Measurements from ENCODE around the gene SHANK1. TPM values are rescaled to one million over a fixed set of nuclear protein-coding genes. Genes with fewer than 3 reads are reported as not detected.

SHANK1 gene
- polyA plus RNA-seq, 4 donors: under 0.01 to 1.4 (median 0.46) TPM; not detected in 1

DNA sequence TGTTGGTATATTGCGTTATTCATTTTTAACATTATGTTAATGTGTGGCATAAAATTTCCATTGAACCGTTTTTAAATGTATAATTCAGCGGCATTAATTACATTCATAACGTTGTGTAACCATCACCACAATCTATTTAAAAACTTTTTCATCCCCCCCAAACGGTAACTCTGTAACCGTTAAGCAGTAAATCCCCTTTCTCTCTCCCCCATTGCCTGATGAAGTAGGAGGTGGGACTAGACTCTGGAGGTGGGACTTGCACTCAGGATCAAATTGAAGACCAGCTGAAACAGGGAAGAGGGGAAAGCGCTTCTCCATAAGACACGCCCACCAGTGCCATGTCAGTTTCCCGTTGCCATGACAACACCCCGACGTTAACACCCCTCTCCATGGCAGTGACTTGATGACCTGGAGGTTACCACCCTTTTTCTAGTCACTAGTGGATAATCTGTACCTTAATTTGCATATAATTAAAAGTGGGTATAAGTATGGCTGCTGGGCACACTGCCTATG, 20.4 kb upstream of the SHANK1 start:
- Histone ChIP-seq H3K27me3 (ENCODE audit: control insufficient read depth in 3 of 3, insufficient read depth in 3 of 3, low read length in 3 of 3) (peaks cover 0 to 8% (median 5%) of the 10 kb centered on the region in 3 donors), H3K4me3 (ENCODE audit: low read depth in 1 of 3, low read length in 3 of 3) (no peak overlapping the region), H3K9me3 (ENCODE audit: control insufficient read depth in 2 of 2, insufficient read depth in 1 of 2, low read depth in 1 of 2, low read length in 1 of 2) (no peaks in the 10 kb centered on the region), H3K4me1 (ENCODE audit: control insufficient read depth in 3 of 3, insufficient read depth in 2 of 3, low read depth in 1 of 3, low read length in 2 of 3) (peaks cover 0 to 4% (median 2%) of the 10 kb centered on the region in 3 donors), H3K27ac (ENCODE audit: low read depth in 1 of 3, low read length in 2 of 3) (no peak overlapping the region), H3K36me3 (ENCODE audit: control insufficient read depth in 3 of 3, insufficient read depth in 2 of 3, low read depth in 1 of 3, low read length in 3 of 3) (no peaks in the 10 kb centered on the region)
- DNase-seq: no peak
- WGBS, 3 donors: 61 to 69% (median 63%) methylated on average over 11 of the region's 11 CpGs
- FAIRE-seq: no peak

DNA sequence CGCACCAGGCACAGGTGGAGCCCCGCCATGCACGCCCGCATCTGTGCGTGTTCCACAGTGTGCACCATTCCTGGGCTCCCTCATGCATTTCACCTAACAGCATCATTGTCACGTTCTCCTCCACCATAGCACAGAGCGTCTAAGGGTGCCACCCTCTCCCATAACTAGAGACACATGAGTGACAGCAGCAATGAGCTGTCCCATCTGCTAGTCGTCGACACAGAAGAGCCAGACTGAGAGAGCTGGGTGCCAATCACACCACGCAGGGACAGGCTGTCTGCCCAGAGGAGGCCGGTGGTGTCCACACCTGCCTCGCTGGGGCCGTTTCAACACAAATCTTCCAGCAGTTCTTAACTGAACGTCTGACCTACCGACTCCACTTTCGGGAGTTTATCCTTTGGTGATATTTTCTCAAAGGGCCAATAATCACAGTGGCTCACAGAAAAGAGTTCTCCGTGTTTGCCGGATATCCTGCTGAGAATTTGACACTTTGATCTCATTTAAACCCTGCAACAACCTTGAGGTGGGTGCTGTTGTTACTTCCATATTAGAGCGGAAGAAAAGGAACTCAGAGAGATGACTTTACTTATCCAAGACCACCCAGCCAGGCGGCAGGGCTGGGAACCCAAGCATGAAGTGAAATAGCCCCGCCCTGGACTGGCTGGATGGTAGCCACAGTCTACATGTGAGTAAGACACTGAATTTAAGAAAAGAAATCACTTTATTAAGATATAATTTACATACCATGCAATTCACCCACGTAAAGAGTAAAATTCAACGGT, 19.7 kb upstream of the SHANK1 start:
- Histone ChIP-seq H3K36me3 (ENCODE audit: control insufficient read depth in 3 of 3, insufficient read depth in 2 of 3, low read depth in 1 of 3, low read length in 3 of 3) (no peaks in the 10 kb centered on the region), H3K27me3 (ENCODE audit: control insufficient read depth in 3 of 3, insufficient read depth in 3 of 3, low read length in 3 of 3) (peaks cover 0 to 8% (median 7%) of the 10 kb centered on the region in 3 donors), H3K27ac (ENCODE audit: low read depth in 1 of 3, low read length in 2 of 3) (no peak overlapping the region), H3K4me3 (ENCODE audit: low read depth in 1 of 3, low read length in 3 of 3) (no peak overlapping the region), H3K9me3 (ENCODE audit: control insufficient read depth in 2 of 2, insufficient read depth in 1 of 2, low read depth in 1 of 2, low read length in 1 of 2) (no peaks in the 10 kb centered on the region), H3K4me1 (ENCODE audit: control insufficient read depth in 3 of 3, insufficient read depth in 2 of 3, low read depth in 1 of 3, low read length in 2 of 3) (peaks cover 0 to 4% (median 2%) of the 10 kb centered on the region in 3 donors)
- FAIRE-seq: no peak
- 79 to 82% (median 81%) methylated on average over 23 of the region's 23 CpGs for WGBS, 3 donors
- DNase-seq: no peak

DNA sequence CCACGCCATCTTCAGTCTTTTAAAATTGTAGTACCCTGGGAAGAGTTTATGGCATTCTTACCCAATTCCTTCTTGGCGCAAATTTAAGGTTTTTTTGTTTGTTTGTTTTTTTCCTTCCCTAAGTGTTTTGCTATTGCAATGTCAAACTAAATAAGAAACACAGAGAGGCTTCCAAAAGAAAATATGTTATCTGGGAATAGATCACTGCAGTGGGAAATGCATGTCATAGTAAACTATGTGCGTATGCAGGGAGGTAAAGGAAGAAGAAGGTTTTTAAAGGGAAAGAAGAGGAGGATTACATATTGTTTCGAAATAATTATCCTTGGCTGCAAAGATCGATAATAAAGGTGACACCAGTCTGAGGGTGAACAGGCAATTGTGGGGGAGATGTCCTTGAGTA, 16.7 kb upstream of the SHANK1 start:
- WGBS, 3 donors: 67 to 70% (median 69%) methylated on average over 5 of the region's 5 CpGs
- H3K4me3 ChIP-seq (ENCODE audit: low read depth in 1 of 3, low read length in 3 of 3): no peak overlapping the region
- no peak for FAIRE-seq
- peaks cover 0 to 8% (median 7%) of the 10 kb centered on the region in 3 donors for H3K27me3 ChIP-seq (ENCODE audit: control insufficient read depth in 3 of 3, insufficient read depth in 3 of 3, low read length in 3 of 3)
- H3K27ac ChIP-seq (ENCODE audit: low read depth in 1 of 3, low read length in 2 of 3): no peak overlapping the region
- H3K9me3 ChIP-seq (ENCODE audit: control insufficient read depth in 2 of 2, insufficient read depth in 1 of 2, low read depth in 1 of 2, low read length in 1 of 2): no peaks in the 10 kb centered on the region
- no peaks in the 10 kb centered on the region for H3K36me3 ChIP-seq (ENCODE audit: control insufficient read depth in 3 of 3, insufficient read depth in 2 of 3, low read depth in 1 of 3, low read length in 3 of 3)
- peaks cover 0 to 4% (median 2%) of the 10 kb centered on the region in 3 donors for H3K4me1 ChIP-seq (ENCODE audit: control insufficient read depth in 3 of 3, insufficient read depth in 2 of 3, low read depth in 1 of 3, low read length in 2 of 3)
- DNase-seq: no peak

DNA sequence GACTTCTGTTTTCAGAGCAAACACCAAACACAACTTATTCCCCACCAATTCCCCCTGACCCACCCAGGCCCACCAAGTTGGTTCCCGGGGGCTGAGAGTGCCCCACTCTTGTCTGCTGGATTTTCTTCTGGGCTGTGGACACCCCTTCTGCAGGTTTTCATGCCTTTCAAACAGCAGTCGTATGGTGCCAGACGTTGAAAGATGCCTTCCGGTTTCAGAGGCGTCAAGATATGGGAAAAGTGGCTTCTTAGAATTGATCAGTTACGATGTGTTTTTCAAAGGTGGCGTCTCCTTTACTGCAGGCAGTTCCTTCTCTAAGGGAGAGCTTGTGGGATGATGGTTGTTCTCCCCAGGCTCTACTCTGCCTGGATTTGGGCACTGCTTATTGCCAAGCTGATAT, 16.3 kb upstream of the SHANK1 start:
- Histone ChIP-seq H3K4me1 (ENCODE audit: control insufficient read depth in 3 of 3, insufficient read depth in 2 of 3, low read depth in 1 of 3, low read length in 2 of 3) (no peaks in the 10 kb centered on the region), H3K27me3 (ENCODE audit: control insufficient read depth in 3 of 3, insufficient read depth in 3 of 3, low read length in 3 of 3) (peaks cover 0 to 8% (median 7%) of the 10 kb centered on the region in 3 donors), H3K36me3 (ENCODE audit: control insufficient read depth in 3 of 3, insufficient read depth in 2 of 3, low read depth in 1 of 3, low read length in 3 of 3) (no peaks in the 10 kb centered on the region), H3K9me3 (ENCODE audit: control insufficient read depth in 2 of 2, insufficient read depth in 1 of 2, low read depth in 1 of 2, low read length in 1 of 2) (no peaks in the 10 kb centered on the region), H3K4me3 (ENCODE audit: low read depth in 1 of 3, low read length in 3 of 3) (no peak overlapping the region), H3K27ac (ENCODE audit: low read depth in 1 of 3, low read length in 2 of 3) (no peak overlapping the region)
- 47 to 53% (median 49%) methylated on average over 7 of the region's 7 CpGs for WGBS, 3 donors
- DNase-seq: no peak
- no peak for FAIRE-seq

DNA sequence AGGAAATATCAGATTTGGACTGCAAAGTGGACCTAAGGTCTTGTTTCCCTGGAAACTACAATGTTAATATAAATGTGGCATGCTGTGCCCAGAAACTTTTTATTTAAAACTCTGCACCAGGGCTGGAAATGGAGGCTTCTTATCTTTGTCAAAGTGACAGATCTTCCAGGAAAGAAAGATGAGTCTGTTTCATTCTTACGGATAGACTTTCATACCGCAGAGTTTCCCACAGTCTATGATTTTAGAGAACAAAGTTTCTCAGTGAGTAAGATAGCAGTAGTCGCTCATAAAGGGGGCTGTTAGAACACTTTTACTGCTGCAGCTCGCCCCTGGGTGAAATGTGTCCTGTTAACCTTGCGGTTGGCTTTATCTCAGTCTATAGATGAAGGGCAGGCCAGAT, 10.3 kb upstream of the SHANK1 start:
- Histone ChIP-seq H3K9me3 (ENCODE audit: control insufficient read depth in 2 of 2, insufficient read depth in 1 of 2, low read depth in 1 of 2, low read length in 1 of 2) (no peaks in the 10 kb centered on the region), H3K27ac (ENCODE audit: low read depth in 1 of 3, low read length in 2 of 3) (no peak overlapping the region), H3K4me1 (ENCODE audit: control insufficient read depth in 3 of 3, insufficient read depth in 2 of 3, low read depth in 1 of 3, low read length in 2 of 3) (peaks cover 0 to 5% (median 2%) of the 10 kb centered on the region in 3 donors), H3K36me3 (ENCODE audit: control insufficient read depth in 3 of 3, insufficient read depth in 2 of 3, low read depth in 1 of 3, low read length in 3 of 3) (no peaks in the 10 kb centered on the region), H3K4me3 (ENCODE audit: low read depth in 1 of 3, low read length in 3 of 3) (no peak overlapping the region), H3K27me3 (ENCODE audit: control insufficient read depth in 3 of 3, insufficient read depth in 3 of 3, low read length in 3 of 3) (peaks cover 8 to 13% (median 8%) of the 10 kb centered on the region in 3 donors)
- no peak for DNase-seq
- FAIRE-seq: no peak
- 62 to 69% (median 68%) methylated on average over 5 of the region's 5 CpGs for WGBS, 3 donors

DNA sequence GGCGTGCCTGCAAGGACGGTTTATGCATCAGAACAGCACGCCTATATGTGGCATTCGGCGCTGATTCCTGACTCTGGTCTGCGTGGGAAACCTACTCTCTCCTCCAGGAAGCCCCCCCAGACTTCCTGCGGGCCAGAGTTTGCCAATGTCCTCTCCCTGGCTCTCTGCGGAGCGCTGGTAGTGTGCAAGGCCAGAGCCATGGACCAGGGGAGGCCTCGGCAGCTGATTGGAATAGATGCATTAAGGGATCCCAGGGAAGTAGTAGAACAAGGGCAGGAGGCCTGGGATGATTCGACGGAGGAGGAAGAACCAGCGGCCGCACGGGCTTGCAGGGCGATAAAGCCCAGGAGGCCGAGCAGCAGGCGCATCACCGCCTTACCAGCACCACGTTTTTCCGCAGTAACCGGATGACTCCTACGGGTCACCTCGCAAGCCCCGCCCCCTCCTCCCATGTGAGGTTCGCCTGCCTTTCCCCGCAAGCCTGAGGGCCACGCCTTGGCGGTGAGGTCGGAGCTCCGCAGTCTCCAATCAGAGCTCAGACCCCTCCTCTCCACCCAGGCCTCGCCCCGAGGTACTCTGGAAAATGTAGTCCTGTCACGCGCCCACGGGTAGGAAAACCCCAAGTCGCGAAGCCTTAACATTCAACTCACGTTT, 8.6 kb upstream of the SHANK1 start:
- Histone ChIP-seq H3K27ac (ENCODE audit: low read depth in 1 of 3, low read length in 2 of 3) (no peak overlapping the region), H3K9me3 (ENCODE audit: control insufficient read depth in 2 of 2, insufficient read depth in 1 of 2, low read depth in 1 of 2, low read length in 1 of 2) (no peaks in the 10 kb centered on the region), H3K4me3 (ENCODE audit: low read depth in 1 of 3, low read length in 3 of 3) (no peak overlapping the region), H3K36me3 (ENCODE audit: control insufficient read depth in 3 of 3, insufficient read depth in 2 of 3, low read depth in 1 of 3, low read length in 3 of 3) (no peaks in the 10 kb centered on the region), H3K4me1 (ENCODE audit: control insufficient read depth in 3 of 3, insufficient read depth in 2 of 3, low read depth in 1 of 3, low read length in 2 of 3) (peaks cover 0 to 5% (median 2%) of the 10 kb centered on the region in 3 donors), H3K27me3 (ENCODE audit: control insufficient read depth in 3 of 3, insufficient read depth in 3 of 3, low read length in 3 of 3) (peaks cover 10 to 21% (median 13%) of the 10 kb centered on the region in 3 donors)
- FAIRE-seq: no peak
- WGBS, 3 donors: 17 to 33% (median 29%) methylated on average over 34 to 39 of the region's 39 CpGs
- peak in 1 of 2 donors; percentile 47 for DNase-seq

DNA sequence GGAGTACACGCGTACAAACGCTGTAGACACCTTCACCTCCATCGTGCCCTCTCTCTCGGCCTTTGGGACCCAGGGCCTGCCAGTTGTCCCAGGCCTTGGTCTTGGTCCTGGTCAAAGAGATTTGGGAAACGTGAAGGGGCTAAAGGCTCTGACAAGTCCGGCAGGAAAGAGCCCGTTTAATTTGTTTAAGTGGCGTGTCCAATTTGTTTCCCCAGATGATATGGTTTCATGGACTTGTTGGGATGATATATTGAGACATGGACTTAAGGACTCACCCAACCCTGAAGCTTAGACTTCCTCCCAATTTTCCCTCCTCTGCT, 6.3 kb upstream of the SHANK1 start:
- DNase-seq: no peak
- peaks cover 0 to 5% (median 2%) of the 10 kb centered on the region in 3 donors for H3K4me1 ChIP-seq (ENCODE audit: control insufficient read depth in 3 of 3, insufficient read depth in 2 of 3, low read depth in 1 of 3, low read length in 2 of 3)
- no peak for FAIRE-seq
- H3K27me3 ChIP-seq (ENCODE audit: control insufficient read depth in 3 of 3, insufficient read depth in 3 of 3, low read length in 3 of 3): peaks cover 12 to 41% (median 13%) of the 10 kb centered on the region in 3 donors
- H3K27ac ChIP-seq (ENCODE audit: low read depth in 1 of 3, low read length in 2 of 3): no peak overlapping the region
- 78 to 82% (median 79%) methylated on average over 9 of the region's 9 CpGs for WGBS, 3 donors
- no peaks in the 10 kb centered on the region for H3K9me3 ChIP-seq (ENCODE audit: control insufficient read depth in 2 of 2, insufficient read depth in 1 of 2, low read depth in 1 of 2, low read length in 1 of 2)
- H3K36me3 ChIP-seq (ENCODE audit: control insufficient read depth in 3 of 3, insufficient read depth in 2 of 3, low read depth in 1 of 3, low read length in 3 of 3): no peaks in the 10 kb centered on the region
- H3K4me3 ChIP-seq (ENCODE audit: low read depth in 1 of 3, low read length in 3 of 3): peak overlapping the region in 1 of 3 donors; percentile 53

DNA sequence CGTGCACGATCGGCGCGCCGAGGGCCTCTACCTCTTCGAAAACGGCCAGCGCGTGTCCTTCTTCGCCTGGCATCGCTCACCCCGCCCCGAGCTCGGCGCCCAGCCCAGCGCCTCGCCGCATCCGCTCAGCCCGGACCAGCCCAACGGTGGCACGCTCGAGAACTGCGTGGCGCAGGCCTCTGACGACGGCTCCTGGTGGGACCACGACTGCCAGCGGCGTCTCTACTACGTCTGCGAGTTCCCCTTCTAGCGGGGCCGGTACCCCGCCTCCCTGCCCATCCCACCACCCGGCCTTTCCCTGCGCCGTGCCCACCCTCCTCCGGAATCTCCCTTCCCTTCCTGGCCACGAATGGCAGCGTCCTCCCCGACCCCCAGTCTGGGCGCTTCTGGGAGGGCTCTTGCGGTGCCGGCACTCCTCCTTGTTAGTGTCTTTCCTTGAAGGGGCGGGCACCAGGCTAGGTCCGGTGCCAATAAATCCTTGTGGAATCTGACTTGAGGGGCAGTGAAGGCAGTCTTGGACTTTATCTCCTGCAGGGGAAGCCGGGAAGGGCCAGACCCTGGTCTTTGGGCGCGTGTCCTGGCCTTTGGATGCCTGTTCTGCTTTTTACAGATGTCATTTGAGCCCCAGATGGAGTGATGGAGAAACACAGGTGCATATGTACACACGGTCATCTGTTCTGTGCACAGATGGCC, 5.8 kb upstream of the SHANK1 start:
- H3K9me3 ChIP-seq (ENCODE audit: control insufficient read depth in 2 of 2, insufficient read depth in 1 of 2, low read depth in 1 of 2, low read length in 1 of 2): no peaks in the 10 kb centered on the region
- peaks cover 0 to 5% (median 2%) of the 10 kb centered on the region in 3 donors for H3K4me1 ChIP-seq (ENCODE audit: control insufficient read depth in 3 of 3, insufficient read depth in 2 of 3, low read depth in 1 of 3, low read length in 2 of 3)
- H3K4me3 ChIP-seq (ENCODE audit: low read depth in 1 of 3, low read length in 3 of 3): peak overlapping the region; percentile 32 to 53 (median 41)
- H3K27me3 ChIP-seq (ENCODE audit: control insufficient read depth in 3 of 3, insufficient read depth in 3 of 3, low read length in 3 of 3): peaks cover 12 to 44% (median 13%) of the 10 kb centered on the region in 3 donors
- peak overlapping the region in 2 of 3 donors; percentile 48 to 55 for H3K27ac ChIP-seq (ENCODE audit: low read depth in 1 of 3, low read length in 2 of 3)
- 5 to 10% (median 7%) methylated on average over 37 to 52 of the region's 52 CpGs for WGBS, 3 donors
- no peak for FAIRE-seq
- H3K36me3 ChIP-seq (ENCODE audit: control insufficient read depth in 3 of 3, insufficient read depth in 2 of 3, low read depth in 1 of 3, low read length in 3 of 3): no peaks in the 10 kb centered on the region
- no peak for DNase-seq

All from small intestine (tissue), 7 donors.